Cerebellar cortex (tissue), 1 donor: ENCODE data around the gene PRKCQ.
"Not testable (repeated sequence)": the region's sequence is repeated elsewhere in the genome, so short reads cannot be mapped to it uniquely, and the experiment has no call there.

Experiments
- DNase-seq: peaks from one replicate; pipeline ENCODE4 v3.0.0-alpha.2; 2015; ENCODE audit warnings: low spot score

The PRKCQ gene

DNA sequence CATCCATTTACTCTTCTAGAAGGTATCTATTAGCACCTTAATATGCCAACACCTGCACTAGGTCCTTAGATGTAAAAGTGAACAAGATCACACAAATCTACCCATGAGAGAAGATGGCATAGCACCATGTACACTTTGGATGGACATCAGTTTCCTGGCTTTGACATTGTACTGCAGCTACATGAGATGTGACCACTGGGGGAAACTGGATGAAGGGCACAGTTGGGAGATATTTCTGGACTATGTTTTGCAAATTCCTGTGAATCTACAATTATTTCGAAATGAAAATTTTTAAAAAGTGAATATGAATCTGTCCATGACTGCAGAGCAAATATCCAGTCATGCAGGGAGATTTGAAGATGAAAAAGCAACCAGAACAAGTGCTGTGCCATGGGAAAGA is 124.5 kb downstream of the PRKCQ start:
- DNase-seq, result no peak

DNA sequence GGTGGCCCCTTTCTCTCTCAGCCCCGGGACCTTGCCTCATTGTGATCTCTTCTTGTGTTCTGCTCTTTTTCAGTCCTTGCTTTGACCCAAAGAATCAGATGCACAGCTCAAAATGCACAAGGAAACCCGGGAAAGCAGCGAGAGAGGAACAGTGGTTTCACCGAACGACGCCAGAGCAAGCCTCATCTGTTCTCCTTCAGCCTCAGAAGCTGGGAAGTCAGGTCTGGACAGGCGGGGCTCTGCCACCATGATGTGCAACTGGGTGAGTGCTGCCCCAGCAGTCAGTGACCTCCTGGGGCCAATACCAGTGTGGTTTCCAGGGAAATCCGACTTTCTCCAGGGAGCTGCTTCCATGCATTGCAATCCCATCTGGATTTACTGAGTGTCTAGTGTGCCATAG is 133.4 kb downstream of the PRKCQ start:
- no peak for DNase-seq

DNA sequence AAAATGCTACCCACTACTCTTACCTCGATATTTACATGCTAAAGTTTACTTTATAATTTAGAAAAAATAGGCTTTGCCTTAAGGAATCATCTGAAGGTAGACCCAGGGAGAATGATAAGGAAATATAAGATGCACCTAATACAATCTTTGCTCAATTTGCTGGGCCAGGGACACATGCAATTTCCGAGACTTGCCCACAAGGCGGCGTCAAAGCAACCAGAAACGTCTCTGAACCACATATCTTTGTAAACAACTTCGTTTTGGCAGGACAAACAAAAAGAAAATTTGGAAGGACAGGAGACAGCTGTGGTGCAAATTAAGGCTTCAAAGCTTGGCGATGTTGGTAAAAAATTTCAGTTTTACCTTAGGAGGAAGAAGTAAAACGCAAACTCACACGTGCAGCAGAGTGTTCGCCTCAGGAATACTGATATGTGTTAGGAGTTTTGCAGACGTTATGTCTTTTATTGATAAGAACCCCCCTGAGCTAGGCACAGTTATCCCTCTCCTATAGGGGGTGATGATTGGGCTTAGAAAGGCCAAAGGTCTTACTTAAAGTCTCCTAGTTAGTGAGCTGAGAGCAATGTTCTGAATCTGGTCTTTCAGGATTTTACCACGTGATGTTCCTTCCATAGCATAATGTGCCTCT is 134.3 kb downstream of the PRKCQ start:
- DNase-seq, result peak; percentile 34

DNA sequence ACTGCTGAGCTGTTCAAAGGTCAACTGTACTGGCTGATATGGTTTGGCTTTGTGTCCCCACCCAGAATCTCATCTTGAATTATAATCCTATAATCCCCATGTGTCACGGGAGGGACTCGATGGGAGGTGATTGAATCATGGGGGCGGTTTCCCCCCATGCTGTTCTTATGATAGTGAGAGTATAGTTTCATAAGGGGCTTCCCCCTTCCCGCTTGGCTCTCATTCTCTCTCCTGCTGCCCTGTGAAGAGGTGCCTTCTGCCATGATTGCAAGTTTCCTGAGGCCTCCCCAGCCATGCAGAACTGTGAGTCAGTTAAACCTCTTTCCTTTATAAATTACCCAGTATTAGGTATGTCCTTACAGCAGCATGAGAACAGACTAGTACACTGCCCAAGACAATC is 140.2 kb downstream of the PRKCQ start:
- not testable (repeated sequence) for DNase-seq

DNA sequence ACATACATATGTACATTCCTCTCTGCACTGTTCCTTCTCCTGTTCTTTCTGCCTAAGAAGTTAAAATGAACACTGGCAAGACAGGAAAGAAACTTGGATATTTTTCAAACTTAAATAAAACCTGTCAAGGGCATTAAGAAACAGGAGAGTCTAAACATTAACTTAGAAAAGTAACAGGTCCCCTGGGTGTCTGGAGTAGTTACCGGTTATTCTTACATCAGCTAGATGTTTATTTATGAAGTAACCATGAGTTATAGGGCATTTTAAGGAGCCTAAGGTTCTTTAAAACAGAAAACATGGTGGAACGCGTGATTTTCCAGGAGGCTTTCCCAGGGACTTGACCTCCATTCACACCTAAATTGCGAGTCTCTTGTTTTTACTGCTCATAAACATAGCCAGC is 148.2 kb downstream of the PRKCQ start:
- no peak for DNase-seq

DNA sequence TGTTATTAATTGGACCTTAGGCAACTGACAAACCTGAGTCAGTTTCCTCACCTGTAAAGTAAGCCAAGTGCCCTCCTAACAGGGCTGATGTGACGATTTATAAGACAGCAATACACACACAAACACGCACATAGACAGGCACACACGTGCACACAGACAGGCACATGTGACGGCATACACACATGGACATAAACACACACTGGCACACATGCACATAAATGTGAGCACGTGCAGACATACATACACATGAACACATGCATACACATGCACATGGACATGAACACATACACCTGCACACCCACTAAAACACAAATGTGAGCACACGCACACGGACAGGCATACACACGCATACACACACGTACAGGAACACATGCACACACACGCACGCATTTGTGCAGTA is 148.9 kb downstream of the PRKCQ start:
- no peak for DNase-seq

DNA sequence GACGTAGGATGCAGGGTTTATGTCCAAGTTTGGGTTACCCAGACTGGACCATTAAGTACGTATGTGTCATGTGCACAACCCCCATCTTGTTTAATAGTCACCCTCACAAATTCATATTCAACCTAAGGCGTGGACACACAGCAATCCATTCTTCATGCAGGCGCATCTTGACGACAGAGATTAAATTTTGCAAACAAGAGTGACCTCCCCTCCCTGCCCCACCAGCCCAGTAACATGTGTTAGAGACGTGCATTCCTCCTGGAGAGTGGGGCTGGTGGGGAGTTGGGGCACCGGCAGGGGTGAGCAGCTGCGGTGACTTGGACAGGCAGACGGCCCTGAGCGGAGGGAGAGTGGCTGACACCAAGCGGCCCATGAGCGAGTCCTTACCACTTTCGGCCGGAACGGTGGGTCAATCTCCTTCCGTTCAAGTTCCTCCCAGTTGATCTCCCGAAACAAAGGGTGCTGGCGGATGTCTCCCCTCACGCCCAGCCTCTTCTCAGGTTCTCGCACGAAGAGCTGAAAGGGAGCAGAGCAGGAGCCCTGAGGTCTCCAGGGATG is 149.6 kb downstream of the PRKCQ start:
- no peak for DNase-seq

DNA sequence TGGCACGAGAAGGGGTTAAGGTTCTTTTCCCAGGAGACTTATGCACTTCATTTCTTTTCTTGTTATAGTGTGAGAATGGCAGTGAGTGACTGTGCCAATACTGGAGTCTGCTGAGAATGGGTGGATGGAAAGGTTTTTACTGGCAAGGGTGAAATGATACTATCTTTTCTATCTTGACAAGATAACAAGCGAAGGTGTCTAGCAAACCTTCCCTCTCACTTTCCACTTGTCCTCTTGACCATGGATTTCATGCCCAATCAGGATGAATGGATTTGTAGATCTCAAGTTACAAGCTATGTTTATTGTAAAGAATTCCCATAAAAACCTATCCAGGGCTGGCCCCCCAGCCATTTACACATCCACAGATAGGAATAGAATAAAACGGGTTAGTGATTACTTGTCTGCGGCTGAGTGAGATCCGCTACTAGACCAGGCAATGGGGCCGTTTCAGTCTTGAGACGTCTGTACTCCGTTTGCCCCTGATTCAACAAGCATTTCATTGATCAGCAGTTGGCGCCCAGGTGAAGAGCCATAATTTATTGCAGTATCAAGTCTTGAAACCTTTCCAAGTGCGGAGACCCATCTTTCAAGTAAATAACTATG is 152.6 kb downstream of the PRKCQ start:
- DNase-seq, result no peak

DNA sequence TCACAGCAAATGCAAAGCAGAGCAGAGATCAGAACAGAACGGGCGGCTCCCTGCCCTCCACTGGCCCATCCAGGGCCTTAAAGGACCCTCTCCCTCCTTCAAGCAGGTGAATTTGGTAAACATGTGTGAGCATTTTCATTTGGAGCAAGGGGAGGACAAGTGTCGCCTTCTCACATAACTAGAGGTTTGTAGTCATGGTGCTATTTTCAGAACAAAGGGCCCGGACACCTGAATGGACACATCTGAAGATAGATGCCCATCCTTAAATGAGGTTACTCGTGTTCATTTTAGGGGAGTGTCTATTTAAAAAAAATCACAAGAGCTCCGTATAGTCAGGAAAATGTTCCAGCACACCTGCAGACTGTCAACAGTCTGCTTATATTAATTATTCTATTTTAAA is 153.8 kb downstream of the PRKCQ start:
- no peak for DNase-seq

DNA sequence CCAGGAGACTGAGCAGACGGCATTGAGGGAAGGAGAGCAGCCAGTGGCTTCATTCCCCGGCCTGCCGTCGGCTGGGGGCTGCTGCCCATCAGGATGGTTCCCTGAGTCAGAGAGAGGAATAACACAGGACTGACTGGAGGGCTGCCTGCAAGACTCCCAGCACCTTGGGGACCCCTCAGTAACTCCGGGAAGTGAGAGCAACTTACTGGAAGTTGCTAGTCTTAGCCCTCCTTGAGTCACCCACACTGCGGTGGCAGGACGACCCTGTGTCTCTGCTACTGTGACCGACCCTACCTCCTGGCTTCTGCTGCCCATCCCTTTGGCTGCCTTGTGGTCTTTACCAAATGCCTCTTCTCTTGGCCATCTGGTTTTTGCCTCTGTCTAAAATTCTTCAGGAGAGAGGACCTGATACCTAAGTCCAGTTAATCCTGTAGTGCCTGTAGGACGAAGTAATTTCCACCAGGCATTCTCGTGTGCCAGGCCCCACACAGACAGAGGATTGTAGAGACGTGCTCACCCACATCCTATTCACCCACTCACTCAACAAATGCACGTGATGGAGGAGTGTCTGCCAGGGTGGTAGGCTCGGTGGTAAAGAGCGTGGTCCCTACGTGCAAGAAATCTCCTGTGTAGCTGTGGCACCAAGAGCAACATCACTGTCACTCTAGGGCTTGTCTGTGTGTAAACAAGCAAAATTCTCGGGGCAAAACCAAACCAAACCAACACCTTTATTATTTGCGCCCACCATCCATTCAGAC is 156.5 kb downstream of the PRKCQ start:
- DNase-seq, result no peak

DNA sequence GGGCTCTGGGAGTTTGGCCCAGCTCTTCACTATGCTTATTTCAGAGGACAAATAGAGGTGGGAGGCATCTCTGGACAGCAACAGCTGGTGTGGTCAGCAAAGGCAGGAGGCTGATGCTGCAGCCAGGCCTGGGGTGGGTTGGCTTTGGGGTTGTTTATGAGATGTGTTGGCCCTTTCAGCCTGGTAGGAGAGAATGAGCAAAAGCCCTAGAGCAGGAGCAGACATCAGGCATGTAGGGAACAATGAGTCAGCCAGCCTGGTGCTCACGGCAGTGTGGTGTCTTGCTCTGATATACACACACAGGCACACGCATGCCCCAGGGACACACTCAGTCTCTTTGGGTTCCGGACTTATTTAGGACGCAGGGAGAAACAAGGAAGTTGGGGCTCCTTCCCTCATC is 157.1 kb downstream of the PRKCQ start:
- no peak for DNase-seq

DNA sequence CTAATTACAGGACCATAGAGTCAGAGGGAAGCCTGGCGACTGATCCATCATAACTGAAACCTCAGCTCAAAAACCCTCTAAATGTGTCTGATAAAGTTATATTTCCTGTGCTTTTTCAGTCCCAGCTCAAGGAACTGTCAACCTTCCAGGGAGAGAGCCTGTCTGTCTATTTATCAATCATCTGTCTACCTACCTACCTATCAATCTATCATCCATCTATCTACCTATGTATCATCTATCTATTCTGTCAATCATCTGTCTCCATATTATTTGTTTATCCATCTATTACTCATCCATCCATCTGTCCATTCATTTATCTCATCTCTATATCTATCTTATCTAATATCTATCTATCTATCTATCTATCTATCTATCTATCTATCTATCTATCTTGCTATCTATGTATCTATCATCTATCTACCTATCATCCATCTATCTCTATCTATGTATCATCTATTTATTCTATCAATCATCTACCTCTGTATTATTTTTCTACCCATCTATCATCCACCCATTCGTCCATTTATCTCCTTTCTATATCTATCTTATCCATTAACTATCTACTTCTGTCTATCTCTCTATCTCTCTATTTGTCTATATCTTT is 161.4 kb downstream of the PRKCQ start:
- DNase-seq, result no peak

DNA sequence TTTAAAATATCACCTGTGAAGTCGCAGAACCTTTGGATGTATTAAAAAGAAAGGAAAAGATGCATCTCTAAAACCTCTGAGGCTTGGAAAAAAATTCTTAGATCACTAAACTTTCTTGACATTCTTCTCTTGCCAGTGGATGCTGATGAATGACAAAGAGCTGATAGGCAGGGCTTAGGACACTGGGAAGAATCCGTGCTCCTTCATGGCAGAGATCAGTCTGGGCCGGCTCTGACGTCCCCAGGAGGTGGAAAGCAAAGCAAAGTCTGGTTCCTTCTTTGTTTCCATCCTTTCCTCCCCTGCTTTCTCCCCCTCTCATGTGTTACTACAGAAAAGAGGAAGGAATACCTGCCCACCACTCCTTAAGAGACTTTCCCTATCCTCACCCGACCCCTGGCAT is 161.9 kb downstream of the PRKCQ start:
- DNase-seq, result no peak

DNA sequence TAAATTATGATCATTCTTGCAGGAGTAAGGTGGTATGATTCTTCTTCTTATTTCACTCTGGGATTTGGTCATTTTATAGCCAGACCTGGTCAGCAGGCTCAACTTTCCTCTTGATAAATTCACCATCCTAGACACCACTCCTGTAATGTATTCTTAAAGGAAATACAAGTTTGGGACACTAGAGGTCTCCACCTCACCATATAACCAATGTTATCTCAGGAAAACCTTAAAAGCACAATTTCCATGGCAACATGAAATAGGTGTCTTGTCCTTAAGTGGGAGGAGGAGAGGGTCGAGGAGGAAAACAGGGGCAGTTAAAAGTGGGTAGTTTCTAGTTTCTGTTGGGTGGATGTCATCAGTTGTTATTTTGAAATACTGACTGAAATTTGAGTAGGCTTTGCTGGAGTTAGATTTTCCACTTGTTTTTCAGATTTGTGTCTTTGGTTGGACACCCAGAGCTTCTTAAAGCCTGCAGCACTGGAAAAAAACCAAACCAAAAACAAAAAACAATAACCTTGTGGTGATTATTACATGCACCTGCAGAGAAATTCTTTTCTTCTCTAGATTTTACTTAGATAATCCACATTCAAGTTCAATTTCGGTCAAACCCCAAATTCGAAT is 163.1 kb downstream of the PRKCQ start:
- peak; percentile 53 for DNase-seq

DNA sequence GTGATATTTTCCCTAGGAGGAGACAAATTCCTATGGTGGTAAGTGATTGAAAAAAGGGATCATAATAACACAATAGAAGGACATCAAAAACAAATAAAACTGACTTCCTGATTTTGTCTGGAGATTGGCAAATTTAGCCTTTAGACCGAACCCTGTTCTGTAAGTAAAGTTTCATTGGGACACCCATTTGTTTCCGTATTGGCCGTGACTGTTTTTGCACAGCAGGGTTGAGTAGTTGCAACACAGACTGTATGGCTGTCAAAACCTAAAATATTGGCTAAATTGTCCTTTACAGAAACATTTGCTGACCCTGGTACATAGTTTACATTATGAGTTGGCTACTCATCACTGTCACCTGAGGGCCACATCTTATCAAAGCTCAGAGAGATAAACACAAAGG is 168.6 kb downstream of the PRKCQ start:
- DNase-seq, result no peak

DNA sequence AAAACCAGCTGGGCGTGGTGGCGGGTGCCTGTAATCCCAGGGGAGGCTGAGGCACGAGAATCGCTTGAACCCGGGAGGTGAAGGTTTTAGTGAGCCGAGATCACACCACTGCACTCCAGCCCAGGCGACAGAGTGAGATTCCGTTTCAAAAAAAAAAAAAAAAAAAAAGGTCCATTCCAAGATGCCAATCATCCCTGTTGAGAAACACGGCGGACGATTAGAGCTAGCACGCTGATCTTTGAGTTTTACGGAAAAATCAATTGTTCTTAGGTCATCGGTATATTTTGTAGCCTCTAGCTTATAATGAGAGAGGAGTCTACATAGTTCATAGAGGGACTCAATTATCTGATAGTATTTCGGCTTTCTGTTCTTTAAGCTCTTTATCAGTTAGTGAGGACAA is 169.2 kb downstream of the PRKCQ start:
- no peak for DNase-seq

DNA sequence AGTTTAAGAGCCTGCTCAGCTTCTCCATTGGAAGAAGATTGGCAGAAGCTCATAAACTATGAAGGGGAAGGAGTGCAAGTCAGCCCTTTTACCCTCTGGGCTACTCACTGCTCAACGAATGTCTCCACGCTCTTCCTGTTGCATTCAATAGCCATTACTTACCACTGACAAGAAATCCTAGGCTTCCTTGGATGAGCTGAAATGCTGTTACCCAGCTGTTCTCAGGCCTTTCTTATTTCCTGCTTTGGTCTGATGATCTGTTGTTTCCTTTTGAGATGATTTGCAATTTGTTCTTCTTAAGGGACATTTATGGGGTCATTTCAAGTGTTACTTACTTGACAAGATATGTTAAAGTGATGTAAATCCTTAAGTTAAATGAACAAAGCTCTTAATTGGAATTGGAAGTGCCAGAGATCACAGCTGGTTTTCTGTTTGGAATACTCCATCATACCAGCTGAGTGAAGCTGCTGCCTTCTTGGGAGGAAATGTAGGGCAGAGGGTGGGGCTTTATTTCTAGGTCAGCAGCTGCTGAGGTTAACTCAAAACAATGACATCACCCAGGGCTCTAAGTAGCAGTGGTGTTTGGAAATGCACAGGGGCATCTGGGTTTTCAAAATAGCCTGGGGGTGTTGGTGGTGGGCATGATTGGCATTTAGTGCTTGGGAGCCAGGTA is 170.0 kb downstream of the PRKCQ start:
- DNase-seq, result no peak

DNA sequence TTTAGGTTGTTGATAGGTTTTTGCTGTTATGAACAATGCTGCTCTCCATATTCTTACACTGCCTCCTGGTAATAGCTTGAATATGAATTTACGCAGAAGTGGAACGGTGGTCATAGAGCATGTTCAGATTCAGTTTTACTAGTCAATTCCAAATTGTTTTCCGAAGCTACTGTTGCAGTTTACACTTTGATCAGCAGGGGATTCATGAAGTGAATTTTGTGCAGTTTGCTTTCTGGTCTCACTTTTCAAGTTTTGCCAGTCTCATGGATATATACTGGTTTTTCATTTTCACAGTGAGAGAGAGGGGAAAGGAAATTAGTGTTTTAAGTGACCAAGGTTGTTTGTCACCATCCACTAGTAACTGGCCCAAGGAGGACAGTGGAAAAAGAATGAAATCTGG is 171.3 kb downstream of the PRKCQ start:
- DNase-seq, result no peak

DNA sequence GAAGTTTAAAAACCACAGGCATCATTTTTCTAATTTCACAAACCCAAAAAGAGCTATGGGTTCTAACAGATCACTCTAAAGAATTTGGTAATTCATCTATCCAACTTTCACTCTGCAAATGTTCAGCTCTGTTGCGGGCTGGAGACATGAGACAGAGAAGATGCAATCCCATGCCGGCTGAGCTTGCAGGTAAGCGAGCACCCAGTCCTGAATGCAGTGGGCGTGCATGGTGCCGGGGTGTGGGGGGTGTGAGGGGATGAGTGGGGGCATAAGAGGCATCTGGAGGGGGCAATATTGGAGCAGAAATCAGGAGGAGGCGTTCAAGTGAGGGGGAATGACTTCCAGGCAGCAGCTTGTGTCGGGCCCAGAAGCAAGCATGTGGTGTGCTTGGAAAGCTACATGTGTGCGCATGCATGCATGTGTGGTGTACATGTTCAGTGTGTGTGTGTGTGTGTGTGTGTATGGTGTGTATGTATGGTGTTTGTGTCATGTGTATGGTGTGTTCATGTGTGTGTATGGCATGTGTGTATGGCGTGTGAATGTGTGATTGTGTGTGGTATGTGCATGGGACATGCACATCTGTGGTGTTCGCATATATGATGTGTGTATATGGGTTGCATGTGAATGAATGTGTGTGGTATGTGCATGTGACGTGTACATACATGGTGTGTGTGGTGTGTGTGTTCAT is 172.9 kb downstream of the PRKCQ start:
- DNase-seq, result no peak

DNA sequence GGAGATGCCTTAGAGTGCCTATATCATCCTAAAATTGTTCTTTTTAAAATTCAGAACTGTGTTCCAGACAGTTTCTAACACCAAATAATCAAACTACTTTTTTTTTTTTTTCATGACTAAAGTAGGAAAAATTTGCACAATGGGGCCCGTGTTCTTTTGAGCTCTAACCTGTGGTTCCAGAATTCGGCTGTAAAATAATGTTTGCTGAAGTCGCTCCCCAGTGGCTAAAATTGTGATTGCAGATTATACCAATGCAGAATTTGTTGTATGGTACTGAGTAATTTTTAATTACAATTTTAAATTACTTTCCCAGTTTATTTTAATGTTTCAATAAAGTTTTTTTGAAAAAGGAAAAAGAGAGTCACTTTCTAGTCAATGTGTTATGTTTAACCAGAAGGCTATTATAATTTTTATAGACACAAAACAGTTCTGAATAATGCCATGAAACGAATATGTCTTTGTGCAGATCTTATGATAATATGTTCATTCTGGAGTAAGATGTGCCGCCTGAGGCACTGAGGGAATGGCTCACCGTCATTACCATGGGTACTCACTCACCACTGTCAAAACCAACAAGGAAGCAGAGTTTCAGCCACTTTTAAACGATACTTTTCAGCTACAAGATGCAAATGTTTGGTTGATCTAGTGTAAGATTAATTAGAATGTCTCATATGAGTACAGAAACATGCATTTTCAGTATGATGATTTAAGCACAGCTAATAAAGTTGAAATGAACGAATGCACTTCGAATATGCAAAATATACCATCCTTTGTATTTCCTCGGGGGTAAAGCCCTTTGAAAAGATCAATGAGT is 173.6 kb downstream of the PRKCQ start:
- no peak for DNase-seq
